TTC549 (cell line): Measurements from ENCODE around the gene HS6ST1.
"Not testable (repeated sequence)": the region's sequence is repeated elsewhere in the genome, so short reads cannot be mapped to it uniquely, and the experiment has no call there.

ENCODE experiments used
- FAIRE-seq: peaks from 2 replicates; lab custom pipeline; 2012; peaks lifted over from hg19 to GRCh38; lab: Jason Lieb, UNC

Gene HS6ST1

DNA sequence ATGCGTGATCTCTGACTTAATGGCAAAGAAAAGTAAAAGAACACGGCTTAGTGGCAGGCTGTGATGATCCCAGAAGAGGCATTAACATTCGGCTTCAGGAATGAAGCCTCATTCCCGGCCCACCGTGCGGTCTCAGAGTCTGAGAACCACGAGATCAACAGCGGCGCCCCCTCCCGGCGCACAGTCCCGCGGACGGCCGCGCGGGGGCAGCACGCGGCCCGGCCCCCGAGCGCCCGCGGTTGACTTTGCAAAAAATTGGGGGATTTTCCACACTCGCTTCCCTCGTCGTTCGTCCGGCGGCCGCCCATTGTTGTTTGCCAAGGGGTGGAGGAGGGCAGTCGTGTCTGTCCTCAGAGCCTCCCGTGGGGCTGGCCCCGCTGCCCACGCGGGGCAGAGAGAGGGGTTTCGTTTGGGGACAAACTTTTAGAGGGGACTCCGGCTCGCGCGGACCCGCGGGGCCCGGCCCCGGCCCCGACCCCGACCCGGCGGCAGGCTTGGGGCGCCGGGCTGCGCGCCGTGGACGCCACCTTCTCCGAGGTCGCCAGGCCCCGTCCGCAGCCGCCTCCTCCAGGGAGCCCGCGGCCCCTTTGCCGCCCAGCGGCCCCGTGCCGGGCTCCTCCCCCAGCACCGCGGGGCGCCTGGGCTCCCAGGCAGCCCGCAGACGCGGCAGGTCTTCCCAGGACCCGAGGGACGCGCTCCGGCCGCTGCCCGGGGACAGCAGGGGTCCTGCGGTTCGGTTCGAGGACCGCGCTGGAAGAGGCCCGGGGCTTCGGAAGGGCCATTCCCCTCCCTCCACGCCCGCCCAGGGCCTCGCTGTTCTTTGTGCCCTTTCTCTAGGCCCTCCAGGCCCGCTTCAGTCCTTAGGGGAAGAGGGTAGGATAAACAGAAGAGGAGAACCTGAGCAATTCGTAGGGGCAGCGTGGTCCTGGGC lies 3.4 kb upstream of the HS6ST1 start:
- no peak for FAIRE-seq

DNA sequence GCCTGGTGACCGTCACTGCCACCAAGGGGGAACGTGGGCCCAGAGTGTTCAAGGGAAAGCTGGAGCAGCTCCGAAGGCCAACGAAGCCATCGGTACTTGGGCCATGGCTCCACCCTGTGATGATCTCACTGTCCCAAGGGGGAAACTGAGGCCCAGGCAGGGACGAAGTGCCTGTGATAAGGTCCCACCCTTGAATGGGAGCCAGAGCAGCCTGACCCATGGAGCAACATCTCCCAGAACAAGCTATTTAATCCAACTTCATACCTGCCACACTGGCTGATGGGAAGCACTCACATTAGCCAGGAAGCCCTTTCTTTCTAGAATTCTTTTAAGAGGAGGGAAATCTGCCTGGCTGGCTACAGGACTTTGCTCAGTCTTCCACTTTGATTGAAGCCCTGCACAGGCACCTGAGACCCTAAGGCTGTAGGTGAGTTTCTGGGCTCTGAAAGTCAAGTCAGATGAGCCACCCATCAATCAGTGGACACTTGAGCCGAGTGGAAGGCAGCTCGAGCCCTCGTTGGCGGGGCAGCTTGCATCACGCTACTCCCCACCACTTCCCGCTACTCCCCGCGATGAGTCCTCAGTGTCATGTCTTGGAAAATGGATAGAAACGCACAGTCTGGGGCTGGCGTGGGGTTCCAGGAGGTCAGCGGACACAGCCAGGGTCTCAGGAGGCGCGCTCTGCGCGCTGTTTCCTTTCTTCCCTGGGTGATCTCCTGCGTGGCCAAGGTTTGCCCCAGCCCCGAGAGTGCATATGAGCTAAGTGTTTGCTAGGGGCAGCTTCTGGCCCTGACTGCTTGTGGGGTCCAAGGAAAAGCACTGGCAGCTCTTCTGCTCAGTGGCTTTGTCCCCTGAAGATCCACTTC lies 2.5 kb upstream of the HS6ST1 start:
- no peak for FAIRE-seq

DNA sequence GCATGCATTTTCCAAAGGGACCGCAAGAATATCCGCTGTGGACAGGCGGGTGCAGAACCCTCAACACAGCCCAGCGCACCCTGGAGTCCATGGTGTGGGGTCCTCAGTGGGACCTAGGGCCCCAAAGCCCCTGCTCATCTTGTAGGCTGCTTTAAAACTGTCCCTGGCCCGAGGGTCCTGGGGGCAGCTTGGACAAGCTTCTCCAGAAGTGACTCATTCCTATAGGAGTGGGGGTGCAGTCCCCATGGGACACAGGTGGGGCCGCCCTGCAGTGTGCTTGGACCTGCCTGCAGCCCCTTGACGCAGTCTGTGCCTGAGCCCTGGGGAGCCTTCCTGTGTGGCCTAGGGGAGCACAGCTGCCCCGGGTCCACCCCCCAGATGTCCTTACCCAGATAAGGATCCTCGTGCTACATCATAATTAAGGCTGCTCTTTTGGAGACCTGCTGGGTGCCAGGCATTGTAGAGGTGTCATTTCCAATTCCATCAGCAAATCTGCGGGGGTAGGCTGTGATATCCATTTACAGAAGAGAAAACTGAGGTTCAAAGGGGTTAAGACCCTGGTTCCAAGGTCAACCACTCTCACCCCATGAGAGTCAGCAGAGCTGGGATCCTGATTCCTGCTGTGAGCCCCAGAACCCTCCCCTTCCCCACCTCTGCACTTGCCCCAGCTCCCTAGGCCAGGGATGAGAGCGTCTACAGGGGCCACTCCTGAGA lies 1.7 kb upstream of the HS6ST1 start:
- FAIRE-seq, result no peak

DNA sequence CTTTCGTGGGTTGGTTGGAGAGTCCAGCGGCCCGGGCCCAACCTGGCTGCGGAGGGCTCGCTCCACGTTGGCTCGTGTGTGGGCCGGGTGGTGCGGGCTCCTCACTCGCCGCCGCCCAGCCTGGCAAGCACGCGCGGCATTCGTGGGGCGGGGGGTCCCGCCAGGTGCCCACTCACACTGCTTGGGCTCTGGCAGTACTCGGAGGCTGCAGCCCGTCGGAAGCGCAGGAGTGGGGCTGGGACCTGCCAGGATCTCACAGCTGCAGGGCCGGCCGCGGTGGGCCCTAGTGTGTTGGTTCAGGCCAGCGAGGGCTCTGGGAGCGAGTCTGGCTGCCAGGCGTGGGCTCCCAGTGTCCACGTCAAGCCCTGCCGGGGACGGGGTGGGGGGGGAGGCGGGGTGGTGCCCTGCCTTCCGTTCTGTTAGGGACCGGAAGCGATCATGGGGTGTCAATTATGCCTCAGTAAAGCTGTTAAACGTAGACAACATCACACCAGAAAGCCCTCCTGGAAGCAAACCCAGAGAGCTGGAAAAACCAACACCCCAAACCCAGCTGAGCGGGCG lies 1.0 kb upstream of the HS6ST1 start:
- FAIRE-seq, result no peak

DNA sequence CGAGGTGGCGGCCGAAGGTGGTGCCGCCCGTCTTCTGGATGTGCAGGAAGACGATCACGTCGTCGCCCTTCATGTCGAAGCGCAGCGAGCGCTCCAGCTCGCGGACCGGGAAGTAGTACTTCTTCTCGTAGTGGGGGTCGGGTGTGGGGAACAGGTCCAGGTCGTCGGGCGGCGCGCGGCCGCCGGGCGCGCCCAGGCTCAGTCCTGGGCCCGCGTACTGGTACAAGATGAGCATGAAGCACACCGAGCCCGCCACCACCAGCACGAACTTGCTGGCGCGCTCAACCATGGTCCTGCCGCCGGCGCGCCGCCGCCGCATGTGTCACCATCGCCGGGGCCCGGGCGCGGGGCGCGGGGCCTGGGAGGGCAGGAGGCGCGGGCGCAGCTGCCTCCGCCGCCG lies 423 bp downstream of the HS6ST1 start:
- FAIRE-seq, result not testable (repeated sequence)

GRCh38 chr2:128317899-128318225 lies 806 bp downstream of the HS6ST1 start:
- not testable (repeated sequence) for FAIRE-seq

DNA sequence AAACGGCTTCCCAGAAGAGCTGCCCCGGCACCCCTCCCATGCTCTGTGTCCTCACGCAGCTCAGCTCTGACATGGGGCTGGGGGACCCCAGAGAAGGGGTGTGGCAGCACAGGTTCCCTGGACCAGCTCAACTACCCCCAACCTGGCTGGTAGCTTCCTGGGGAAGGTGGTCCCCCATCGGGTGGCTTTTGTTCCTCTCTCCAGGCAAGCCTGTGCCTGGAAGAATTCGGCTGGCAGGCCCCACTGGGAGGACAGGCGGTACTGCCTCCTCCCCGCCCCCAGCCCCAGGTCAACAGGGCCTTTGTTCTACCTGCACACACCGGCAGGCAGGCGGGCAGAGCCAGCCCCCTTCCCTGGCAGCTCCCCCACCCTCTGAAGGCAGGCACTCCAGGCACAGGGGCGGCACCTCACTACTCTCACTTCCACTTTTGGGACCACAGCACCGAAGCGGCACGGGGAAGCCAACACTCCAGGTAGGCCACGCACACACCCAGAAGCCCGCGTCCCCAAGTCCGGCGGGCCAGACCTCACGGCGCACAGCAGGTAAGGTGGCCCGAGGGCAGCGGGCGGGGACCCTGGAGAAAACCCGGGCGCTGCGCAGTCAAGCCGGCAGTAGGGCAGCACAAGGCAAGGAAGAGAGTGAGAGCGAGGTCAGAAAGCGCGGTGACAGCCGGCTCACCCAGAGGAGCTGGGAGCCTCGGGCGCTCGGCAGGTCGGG lies 1.3 kb downstream of the HS6ST1 start:
- FAIRE-seq, result no peak

DNA sequence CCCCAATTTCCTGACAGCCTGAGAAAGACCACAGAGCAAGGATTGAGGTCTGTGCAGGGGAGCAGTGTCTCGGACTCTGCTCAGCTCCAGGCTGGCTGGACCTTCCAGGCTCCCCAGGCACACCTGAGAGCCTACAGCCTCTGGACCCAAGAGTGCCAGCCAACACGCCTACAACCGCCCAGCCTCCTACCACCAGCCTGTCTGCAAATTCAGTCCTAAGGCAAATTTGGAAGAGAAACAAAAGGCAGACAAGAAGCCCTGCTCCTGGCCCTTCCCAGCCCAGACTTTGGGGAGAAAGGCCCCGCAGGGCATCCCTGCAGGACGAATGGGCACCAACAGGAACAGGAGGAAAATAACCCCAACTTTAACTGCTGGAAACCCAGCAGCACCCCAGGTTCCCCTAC lies 1.9 kb downstream of the HS6ST1 start:
- FAIRE-seq, result no peak

GRCh38 chr2:128315829-128316776 lies 2.6 kb downstream of the HS6ST1 start:
- FAIRE-seq, result no peak

DNA sequence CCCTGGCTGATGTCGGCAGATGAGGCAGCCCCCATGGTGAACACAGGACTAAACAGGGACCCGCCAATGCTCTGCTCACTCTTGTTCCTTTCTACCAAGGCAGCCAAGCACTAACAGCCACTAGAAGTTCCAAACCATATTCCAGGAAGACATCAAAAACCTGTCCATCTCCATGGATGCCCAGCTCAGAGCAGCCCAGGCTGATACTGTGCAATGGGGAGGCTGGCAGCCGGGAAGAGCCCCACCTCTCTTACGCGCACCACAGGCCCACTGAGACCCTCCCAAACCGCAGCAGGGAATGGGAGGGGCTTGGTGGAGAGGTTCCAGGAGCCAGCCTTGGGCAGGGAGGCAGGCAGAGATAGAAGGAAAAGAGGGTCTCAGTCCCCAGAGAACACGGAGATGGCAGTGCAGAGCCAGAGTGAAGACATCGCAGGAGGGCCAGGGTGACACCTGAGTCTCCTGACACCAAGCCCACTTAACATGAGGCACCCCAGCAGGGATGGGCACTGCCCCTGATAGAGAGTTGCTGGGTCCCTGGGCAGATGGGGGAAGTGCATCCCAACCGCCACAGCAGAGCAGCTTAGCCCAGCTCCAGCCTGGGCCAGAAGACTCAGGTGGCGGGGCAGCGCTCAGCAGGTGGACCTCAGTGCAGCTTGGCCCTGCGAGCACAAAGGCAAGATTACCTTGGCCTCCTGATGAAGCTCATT lies 3.4 kb downstream of the HS6ST1 start:
- no peak for FAIRE-seq

DNA sequence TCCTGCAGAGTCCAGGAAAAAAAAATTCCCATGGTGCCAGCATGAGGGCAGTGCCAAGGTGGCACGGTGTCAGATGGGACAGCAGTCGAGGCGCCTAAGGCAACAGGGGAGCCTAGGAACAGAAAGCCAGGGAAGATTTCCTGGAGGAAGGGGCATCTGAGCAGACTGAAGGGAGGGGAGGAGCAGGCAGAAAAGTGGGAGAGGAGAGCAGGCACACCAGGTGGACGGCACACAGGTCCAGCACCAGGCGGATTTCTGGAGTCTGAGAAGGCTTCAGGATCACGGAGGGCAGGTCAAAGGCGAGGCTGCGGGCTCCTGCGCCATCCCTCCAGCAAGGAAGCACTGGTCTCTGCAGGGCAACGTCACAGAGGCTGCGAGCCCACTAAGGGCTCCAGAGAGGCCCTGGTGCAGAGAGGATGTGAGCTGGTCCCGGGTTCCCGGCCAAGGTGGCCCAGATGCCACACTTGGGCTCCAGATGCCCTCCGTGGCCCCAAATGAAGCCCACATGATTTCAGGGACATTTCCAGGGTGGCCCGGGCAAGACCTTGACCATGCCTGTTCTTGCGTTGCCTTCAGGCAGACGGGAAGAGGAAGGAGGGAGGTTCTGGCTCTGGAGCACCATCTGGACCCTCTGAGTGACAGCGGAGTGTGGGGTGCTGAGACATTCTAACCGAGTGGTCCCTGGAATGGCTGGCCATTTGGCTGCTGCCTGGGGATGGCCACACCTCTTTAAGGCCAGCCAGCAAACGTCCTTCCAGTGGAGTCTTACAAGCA lies 4.1 kb downstream of the HS6ST1 start:
- FAIRE-seq, result no peak

- no peak for FAIRE-seq
Measured at GRCh38 chr2:128313931-128314347, 4.7 kb downstream of the HS6ST1 start.

DNA sequence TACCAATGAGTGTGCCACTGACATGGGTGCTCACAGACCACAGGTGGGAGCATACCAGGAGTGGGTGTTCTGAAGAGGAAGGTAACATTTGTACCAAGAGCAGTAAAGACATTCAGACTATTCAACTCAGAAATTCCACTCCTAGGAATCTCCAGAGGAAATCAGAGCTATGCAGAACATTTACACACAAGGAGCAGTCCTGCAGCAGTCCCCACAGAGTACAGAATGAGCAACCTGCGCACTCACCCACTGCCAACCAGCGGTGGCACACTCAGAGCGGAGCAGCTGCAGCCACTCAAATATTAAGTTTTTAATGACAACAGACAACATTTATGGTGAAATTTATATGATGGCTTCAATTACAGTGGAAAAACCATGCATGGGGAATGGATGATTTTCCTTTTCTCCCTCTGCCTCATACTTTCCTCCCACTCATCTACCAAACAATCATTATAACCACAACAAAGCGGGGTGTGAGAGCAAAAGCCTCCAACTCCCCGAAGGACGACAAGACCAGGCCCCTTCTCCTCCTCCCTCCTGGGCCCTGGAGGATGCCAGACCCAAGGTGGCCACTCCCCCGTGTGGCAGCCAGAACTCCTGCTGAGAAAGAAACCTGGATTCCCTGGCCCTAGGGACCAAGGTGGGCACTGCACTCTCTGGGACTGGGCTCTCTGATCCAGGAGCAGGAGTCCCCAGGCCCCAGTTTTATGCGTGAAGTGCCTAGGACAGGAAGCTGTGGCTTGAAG lies 5.4 kb downstream of the HS6ST1 start:
- FAIRE-seq, result no peak

- FAIRE-seq, result no peak
Measured at GRCh38 chr2:128312411-128312810, 6.3 kb downstream of the HS6ST1 start.

- FAIRE-seq, result no peak
Measured at GRCh38 chr2:128311755-128312341, 6.8 kb downstream of the HS6ST1 start.

GRCh38 chr2:128311216-128311754 lies 7.4 kb downstream of the HS6ST1 start:
- FAIRE-seq, result no peak

- FAIRE-seq, result no peak
Measured at GRCh38 chr2:128310761-128311160, 7.9 kb downstream of the HS6ST1 start.
